EL (cell line): ENCODE measurements around the gene MMP24.

Experiments used
- DNase-seq: peaks from one replicate; pipeline ENCODE4 v3.0.0-alpha.2; 2016

Gene MMP24

GRCh38 chr20:35281506-35282101 lies 55.1 kb downstream of the MMP24 start:
- DNase-seq: no peak

GRCh38 chr20:35283441-35284266 lies 57.2 kb downstream of the MMP24 start:
- DNase-seq: no peak

GRCh38 chr20:35284267-35284991 lies 57.9 kb downstream of the MMP24 start, which contains the start of gene EIF6:
Gene EIF6 (minus strand): TSS chr20:35284772. CDS start chr20:35284487, 285 bp downstream.
- DNase-seq: peak; percentile 92

GRCh38 chr20:35284992-35285805 lies 58.7 kb downstream of the MMP24 start:
- DNase-seq: no peak

GRCh38 chr20:35285806-35286076 lies 59.3 kb downstream of the MMP24 start:
- no peak for DNase-seq

GRCh38 chr20:35286077-35286898 lies 59.8 kb downstream of the MMP24 start:
- DNase-seq: no peak

GRCh38 chr20:35286899-35287508 lies 60.5 kb downstream of the MMP24 start:
- no peak for DNase-seq

GRCh38 chr20:35287509-35288324 lies 61.2 kb downstream of the MMP24 start:
- no peak for DNase-seq

- DNase-seq: no peak
These were observed 62.0 kb downstream of the MMP24 start for GRCh38 chr20:35288325-35289060.

- no peak for DNase-seq
These were observed 63.8 kb downstream of the MMP24 start for GRCh38 chr20:35290186-35290886.

GRCh38 chr20:35290887-35291417 lies 64.5 kb downstream of the MMP24 start:
- DNase-seq: no peak

- no peak for DNase-seq
These were observed 65.4 kb downstream of the MMP24 start, which contains the start of gene FAM83C for GRCh38 chr20:35291654-35292503. Gene FAM83C (minus strand): TSS chr20:35292425. CDS start chr20:35292304, 121 bp downstream.

- no peak for DNase-seq
These were observed 66.2 kb downstream of the MMP24 start for GRCh38 chr20:35292504-35293285.

- DNase-seq: no peak
These were observed 67.1 kb downstream of the MMP24 start for GRCh38 chr20:35293303-35294292.

- DNase-seq: no peak
These were observed 67.8 kb downstream of the MMP24 start for GRCh38 chr20:35294293-35294685.

GRCh38 chr20:35295058-35295457 lies 68.6 kb downstream of the MMP24 start:
- DNase-seq: no peak
